ENCODE data around the gene IGHMBP2.

Gene IGHMBP2

GRCh38 chr11:68927280-68928135, 23.8 kb downstream of the IGHMBP2 start:
- no peak for DNase-seq (ENCODE audit: low spot score)

- no peak for DNase-seq (ENCODE audit: low spot score)
Measured at GRCh38 chr11:68928136-68928880, 24.6 kb downstream of the IGHMBP2 start.

GRCh38 chr11:68929135-68929534, 25.4 kb downstream of the IGHMBP2 start:
- DNase-seq (ENCODE audit: low spot score), result no peak

GRCh38 chr11:68929706-68930570, 26.2 kb downstream of the IGHMBP2 start:
- DNase-seq (ENCODE audit: low spot score), result no peak

- DNase-seq (ENCODE audit: low spot score), result no peak
Measured at GRCh38 chr11:68930991-68931855, 27.5 kb downstream of the IGHMBP2 start.

GRCh38 chr11:68931911-68932310, 28.2 kb downstream of the IGHMBP2 start:
- DNase-seq (ENCODE audit: low spot score), result no peak

- DNase-seq (ENCODE audit: low spot score), result no peak
Measured at GRCh38 chr11:68932358-68932757, 28.7 kb downstream of the IGHMBP2 start.

- no peak for DNase-seq (ENCODE audit: low spot score)
Measured at GRCh38 chr11:68932933-68933577, 29.4 kb downstream of the IGHMBP2 start.

GRCh38 chr11:68933605-68934320, 30.1 kb downstream of the IGHMBP2 start:
- DNase-seq (ENCODE audit: low spot score), result no peak

GRCh38 chr11:68934321-68934645, 30.6 kb downstream of the IGHMBP2 start:
- no peak for DNase-seq (ENCODE audit: low spot score)

GRCh38 chr11:68934666-68935065, 31.0 kb downstream of the IGHMBP2 start:
- DNase-seq (ENCODE audit: low spot score), result no peak

GRCh38 chr11:68935066-68935465, 31.4 kb downstream of the IGHMBP2 start:
- no peak for DNase-seq (ENCODE audit: low spot score)

- no peak for DNase-seq (ENCODE audit: low spot score)
Measured at GRCh38 chr11:68935516-68936357, 32.0 kb downstream of the IGHMBP2 start.

GRCh38 chr11:68936358-68936636, 32.6 kb downstream of the IGHMBP2 start:
- DNase-seq (ENCODE audit: low spot score), result no peak

GRCh38 chr11:68936676-68937620, 33.3 kb downstream of the IGHMBP2 start:
- DNase-seq (ENCODE audit: low spot score), result no peak

- DNase-seq (ENCODE audit: low spot score), result no peak
Measured at GRCh38 chr11:68938088-68938487, 34.4 kb downstream of the IGHMBP2 start.

GRCh38 chr11:68938816-68939582, 35.3 kb downstream of the IGHMBP2 start:
- no peak for DNase-seq (ENCODE audit: low spot score)

Data from activated CD4-positive, alpha-beta T cell treated with anti-CD3 and anti-CD28 coated beads, Interleukin-2, Interleukin-4, amounts not matched to agents 100 ng/mL and 50 ng/mL, durations not matched to agents 16 hours and 8 hours (primary cell).